NCI-H146 treated with DMSO at 0.1 percent for 48 hours (cell line): Measurements from ENCODE around the gene CFAP221.

ENCODE experiments used
- DNase-seq: peaks from one replicate; lab custom pipeline; 2025; ENCODE audit not compliant: unreplicated experiment; lab: John Stamatoyannopoulos, UW

Gene CFAP221

DNA sequence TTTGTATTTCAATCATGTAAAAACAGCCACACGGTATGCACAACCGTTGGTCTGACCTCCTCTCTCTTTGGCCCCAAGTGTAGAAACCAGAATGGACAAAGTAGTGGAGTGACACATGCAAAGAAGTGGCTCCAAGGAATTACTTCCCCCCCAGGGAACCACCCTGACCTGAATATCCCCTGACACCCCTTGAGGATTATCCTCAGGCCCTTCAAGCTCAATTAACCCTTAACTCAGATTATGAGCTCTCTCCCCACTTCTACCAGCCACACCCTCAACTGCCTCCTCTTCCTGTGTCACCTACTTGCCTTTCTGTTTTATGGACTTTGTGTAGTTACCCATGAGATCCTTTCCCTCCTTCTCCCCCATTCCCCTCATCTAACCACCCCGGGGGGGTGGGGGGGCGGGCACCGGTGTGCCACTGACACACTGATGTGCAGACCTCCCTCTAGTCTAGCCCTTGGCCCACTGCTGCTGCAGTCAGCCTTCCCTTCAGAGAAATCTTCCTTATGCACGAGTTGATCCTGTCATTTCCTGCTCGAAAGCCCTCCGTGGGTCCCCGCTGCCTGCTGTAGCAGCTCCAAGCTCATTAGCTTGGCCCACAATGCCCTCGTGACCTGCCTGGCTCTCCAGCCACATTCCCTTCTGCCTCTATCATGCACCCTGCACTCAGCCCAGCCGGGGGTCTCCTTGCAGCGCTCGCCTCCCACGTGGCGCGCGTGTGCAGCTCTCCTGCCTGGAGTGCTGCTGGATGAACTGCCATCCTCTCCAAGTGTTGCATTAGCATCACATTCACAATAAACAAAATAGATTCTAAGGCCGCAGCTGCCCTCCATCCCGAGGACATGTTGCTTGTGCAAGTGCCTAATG lies 94.7 kb downstream of the CFAP221 start:
- no peak for DNase-seq

DNA sequence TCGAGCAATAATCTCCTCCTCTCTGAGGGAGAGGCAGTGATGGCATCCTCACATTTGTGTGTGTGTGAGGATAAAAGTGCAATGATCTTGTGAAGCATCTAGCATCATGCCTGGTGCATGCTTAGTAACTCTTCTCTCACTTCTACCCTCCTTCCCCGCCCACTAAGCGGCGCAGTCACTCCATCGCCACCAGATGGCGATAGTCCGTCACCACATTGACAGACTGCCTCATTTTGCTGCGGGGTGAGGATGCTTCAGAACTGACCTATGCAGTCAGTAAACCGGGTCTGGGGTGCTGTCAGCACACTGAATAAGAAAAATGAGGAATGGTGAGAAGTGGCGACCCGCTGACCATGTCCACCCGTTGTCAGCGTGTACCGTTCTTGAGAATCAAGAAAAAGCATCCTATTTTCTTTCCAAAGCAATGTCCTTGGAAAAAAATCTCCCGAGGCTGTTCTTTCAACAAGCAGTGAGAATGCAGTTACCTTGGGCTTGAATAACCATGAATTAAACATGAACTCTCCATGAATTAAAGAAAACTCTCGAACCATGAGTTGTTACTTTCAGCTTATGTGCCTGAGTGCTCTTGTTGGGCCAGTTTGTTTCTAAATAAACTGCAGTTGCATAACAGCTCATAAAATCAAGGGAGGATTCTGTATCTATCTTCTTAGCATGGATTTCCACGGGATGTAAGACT lies 97.5 kb downstream of the CFAP221 start:
- DNase-seq, result peak; percentile 52

DNA sequence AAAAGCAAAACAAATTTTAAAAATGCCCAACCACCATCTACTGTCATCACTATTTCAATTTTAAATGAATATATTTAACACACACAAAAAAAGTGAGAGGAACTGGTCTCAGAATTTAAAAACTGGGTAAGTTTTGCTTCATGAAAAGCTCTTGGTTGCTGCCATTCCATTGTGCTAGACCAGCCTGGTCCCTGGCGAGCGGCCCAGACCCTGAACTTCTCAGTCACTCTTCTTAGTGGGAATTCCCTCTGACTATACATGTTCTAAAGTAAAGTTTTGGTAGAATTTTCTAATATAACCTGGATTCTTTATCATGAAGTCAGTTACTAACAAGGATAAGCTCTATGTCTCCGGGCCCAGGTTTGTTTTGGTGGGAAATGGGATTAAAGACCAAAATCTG lies 99.9 kb downstream of the CFAP221 start:
- DNase-seq, result no peak

DNA sequence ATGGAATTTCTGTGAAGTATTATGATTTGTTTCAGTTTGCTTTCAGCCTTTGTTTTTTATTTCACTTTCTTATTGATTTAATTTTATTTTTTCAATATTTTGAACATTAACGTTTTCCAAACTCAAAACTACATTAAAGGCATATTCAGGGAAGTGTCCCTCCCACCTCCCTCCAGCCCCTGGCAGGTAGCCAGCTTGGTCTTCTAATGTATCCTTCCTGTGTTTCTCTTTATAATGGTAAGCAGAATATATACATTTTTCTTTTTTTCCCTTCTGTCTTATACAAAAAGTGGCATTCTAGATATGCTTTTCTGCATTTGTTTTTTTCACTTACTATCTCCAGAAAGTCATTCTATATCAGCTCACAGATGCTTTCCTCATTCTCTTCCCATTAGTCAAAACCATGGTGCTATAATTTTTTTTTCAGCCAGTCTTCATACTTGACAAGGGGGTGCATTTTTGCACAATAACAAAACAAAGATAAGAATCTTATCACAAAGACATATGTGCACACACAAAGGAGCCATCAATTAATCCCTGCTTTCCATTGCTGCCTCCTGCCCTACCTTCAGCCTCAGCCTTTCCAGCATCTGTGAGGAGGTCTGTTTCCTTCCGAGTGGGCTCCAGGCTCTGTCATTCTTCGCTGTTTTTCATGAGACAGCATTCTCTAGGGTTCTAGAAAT lies 101.1 kb downstream of the CFAP221 start:
- no peak for DNase-seq

DNA sequence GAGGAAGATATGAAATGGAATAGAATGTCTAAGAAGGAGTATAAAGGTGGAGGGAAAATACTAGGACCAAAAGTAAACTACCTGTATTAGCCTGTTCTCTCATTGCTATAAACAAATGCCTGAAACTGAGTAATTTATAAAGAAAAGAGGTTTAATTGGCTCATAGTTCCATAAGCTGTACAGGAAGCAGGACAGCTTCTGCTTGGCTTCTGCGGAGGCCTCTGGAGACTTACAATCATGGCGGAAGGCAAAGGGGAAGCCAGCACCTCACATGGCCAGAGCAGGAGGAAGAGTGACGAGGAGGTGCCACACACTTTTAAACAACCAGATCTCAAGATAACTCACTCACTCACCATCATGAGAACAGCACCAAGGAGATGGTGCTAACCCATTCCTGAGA lies 101.9 kb downstream of the CFAP221 start:
- DNase-seq, result no peak

DNA sequence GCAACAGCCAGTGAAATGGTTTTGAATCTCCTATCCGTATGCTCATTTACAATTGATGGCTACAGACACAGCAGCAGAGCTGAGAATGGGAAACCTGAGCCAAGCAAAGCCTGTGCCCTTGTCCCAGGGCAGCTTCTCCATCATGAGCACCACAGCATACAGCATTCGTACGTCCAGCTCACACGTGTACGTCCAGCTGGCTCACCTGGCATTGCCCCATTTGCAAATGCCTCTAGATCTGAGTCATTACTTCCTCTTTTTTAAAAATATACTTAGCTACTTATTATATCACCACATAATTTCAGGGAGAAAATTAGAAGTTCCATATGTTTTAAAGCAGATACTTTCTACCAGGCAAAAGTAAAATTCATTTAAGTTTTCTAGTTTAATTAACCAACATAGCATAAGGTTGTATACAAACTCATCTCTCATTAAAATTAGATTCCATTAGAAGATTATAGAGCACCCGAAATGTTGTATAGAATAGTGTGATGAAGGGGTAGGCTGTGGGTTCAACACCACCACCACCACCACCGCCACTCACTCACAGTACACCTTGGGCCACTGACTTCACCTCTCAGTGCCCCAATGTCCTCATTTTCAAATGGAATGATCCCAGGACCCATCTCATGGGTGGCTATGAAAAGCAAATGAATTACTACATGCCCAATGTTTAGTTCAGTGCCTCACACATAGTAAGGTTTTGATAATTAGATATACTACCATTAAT lies 103.4 kb downstream of the CFAP221 start:
- no peak for DNase-seq

DNA sequence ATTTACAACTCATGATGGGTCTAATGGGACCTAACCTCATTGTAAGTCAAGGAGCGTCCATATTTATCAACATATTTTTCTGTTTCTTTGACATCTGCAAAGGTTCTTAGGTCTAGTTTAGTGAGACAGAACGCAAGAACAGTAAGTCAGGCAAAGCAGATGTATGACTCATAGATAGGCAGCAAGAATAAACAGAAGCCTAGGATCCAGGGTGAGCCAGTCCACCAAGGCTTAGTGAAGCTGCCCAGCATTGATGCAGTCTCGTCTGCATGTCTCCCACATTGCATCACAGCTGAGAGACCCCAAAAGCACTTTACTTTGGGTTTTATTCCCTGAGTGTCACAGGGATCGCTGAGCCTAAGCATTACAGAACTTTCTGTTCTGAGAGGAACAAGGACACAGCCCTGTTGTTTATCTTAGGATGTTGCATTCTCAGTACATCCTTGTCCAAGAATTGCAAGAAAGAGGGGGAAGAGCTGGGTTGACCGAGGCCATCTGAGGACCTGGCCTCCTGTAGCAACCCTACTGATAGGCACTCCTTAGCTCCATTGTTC lies 105.2 kb downstream of the CFAP221 start:
- DNase-seq, result no peak

DNA sequence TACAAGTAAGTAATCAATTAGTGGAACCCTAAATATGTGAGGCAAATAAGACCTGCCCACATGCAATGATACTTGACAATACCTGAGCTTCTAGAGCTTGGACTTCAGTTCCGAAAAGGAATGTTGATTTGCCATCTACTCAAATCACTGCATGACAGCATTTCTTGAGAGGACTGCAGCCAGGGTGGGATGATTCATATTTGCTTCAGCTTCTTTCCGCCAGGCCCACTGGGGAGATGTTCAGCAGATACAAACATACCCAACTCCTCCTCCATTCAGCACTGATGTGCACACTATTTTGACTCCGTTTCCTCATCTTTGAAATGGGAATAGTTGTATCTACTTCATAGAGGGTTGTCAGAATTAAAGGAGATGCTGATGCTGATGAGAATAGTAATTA lies 106.0 kb downstream of the CFAP221 start:
- DNase-seq, result no peak

DNA sequence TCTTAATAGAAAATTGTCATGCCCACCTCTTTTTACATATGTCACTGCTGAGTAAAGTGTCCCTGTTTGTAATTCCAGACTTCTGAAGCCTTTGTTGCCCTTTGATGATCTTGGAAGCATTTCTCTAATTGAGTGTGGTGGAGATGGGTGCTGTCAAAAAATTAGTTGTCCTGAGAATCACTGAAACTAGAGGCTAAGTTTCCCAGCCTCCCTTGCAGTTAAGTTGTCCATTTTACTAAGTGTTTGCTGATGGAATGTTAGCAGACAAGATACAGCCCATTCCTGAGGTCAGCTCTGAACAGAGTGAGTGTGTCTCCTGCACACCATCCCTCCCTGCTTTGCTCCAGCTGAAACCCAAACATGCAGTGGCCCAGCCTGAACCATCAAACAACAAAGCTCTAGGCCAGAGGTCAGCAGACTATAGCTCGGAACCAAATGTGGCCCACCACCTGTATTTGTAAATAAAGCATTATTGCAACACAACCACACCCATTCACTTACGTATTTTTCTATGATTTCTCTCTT lies 106.7 kb downstream of the CFAP221 start:
- no peak for DNase-seq

DNA sequence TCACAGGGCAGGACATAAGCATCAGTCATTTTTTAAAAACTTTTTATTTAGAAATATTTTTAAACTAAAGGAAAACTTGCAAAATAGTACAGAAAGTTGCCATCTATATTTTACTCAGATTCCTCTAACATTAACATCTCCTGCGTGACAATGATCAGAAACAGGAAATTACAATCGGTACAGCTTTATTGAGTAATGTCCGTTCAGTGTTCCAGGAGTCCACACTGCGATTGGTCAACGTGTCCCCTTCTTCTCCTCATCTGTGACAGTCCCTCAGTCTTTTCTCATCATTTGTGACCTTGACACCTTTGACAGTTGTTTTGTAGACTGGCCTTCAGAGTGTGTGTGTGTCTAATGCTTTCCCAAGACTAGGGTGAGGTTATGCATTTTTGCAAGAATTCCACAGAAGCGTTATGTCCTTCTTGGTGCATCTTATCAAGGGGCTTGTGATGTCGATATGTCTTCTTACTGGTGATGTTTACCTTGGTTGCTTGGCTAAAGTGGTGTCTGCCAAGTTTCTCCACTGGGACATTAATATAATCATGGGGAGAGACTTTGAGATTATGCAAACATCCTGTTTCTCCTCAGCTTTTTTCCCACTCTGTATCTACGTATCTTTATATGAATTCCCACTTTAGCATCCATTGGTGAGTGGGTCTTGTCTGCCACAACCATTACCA lies 113.4 kb downstream of the CFAP221 start:
- no peak for DNase-seq

DNA sequence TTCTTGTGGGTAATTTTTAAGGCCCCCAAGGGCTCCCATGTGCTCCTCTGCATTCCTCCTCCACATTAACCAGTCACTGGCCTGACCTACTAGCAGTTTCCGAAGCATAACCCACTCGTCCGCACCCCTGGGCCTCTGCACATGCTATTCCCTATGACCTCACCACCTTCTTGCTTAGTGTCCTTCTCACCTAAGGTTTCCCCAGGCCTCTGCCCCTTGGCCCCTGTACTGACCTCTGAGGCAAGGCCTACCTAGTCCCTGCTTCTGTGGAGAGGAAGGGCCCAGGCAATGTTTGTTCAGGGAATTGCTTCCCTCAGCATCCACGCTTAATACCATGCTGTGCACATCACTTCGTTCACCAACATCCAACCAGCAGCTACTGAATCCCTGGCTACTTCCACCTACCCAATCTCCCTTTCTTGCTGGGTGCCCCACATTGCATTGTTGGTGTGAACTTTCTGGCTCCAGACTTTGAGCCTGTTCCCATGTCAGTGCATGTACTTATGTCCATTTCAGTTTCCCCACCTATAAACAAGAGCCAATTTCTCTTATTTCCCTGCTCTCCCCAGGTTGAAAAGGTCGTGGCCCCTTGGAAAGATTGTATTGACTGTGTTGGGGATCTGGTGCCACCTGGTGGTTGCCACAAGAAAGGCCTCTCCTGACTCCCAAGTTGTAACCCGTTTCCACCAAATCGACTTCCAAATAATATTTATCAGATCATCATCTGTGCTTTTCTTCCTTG lies 115.5 kb downstream of the CFAP221 start:
- peak; percentile 5 for DNase-seq

DNA sequence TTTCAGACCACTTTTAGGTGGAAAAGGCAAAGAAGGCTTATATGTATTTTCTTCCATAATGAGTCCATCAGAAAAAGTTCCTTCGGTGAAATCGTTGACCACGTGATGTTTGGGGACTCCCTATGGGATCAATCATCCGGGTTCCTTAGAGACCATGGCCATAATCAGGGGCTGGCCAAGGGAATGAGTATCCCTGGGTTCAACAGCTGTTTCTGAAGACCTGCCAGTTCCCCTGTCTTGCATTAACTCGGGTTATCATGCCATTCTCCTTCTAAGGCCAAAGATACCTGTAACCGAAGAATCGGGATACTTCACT lies 116.1 kb downstream of the CFAP221 start:
- no peak for DNase-seq

DNA sequence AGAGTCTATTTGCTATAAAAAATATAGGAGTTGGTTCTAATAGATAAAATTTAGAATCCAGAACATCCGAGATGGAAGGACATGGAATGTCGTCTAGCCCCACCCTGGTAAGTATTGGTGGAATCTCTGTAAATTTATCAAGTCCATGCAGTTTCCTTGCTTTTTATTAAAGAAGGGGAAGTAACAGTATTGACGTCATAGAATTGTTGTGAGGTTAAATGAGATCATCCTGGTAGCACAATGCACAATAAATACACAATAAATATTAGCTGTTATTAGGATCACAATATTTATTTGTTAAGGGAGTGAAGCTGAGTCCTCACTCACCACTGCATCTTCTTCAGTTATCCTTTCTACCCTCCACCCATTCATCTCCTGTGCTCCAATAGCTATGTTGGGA lies 118.0 kb downstream of the CFAP221 start:
- no peak for DNase-seq

DNA sequence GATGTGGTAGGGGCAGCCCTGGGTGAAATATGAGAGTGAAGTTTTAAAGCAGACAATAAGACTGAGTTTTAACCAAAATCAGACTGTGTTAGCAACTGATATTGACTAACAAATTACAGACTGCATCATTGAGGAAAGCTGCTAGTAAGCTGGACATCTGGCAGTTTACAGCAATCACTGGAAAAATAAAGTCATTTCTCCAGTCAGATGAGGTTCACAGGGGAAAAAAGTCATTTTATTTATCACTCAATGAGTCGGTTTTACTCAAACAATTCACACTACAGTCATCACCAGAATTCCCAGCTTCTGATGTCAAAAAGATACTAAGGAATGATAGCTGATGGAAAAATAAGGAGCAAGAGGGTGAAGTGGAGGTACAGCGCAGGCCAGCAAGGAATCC lies 124.3 kb downstream of the CFAP221 start:
- DNase-seq, result no peak

DNA sequence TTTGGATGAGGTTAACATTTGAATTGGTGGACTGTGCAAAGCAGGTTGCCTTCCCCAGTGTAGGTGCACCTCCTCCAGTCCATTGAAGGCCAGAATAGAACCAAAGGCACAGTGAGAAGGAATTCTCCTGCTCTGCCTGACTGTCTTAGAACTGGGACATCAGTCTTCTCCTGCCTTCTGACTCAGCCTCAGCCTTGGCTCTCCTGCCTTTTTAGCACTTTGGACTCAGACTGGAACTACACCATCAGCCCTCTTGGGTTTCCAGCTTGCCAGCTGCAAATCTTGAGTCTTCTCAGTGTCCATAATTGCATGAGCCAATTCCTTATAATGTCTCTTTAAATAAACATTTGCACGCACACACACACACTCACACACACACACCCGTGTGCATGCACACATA lies 126.8 kb downstream of the CFAP221 start:
- DNase-seq, result no peak

DNA sequence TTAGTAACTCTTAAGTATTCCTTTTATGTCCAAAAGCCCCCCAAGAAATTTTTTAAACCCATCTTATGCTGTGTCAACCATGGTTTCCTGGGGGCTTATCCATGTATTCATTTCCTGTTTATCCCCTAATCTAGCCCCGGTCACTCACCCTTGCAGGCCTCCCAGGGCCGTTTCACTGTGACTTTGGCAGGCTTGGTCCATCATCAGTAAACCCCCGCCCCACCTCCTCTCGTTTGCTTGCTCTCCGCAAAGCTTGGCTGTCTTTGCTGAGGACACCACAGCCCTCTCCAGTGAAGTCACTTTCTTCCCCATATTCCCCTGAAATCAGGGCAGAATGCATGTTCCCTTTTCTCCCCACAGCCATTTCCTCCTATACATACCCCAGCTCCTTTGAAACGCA lies 127.5 kb downstream of the CFAP221 start:
- no peak for DNase-seq

DNA sequence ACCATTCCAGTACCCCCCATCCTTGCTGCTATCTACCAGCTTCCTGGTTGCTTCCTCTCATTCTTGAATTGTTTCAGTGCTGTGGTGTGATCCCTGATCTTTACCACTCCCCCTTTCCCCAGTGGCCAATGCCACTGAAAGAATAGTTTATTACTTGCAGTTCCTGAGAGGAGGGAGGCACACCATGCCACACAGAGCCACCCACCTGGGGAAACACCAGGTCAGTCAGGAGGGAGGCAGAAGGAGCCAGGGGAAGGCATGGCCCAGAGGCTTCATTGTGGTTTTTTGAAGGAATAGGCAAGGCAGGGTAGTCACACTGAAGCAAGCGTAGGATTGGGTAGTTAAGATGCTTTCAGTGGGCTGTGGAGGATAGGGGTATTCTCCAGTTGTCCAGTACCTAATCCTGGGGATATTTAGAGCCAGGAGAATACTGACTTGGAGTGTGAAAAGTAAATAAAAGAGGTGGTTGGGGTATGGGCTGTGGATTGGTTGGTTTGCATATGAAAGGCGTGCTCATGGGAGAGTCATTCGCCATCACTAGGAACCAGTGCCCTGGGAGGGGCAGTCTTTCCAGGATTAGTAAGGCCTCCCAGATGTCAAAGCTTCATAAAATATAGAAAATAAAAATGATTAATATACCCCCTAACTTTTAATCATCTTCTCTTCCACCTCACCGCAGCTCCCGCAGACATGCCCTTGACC lies 128.1 kb downstream of the CFAP221 start:
- DNase-seq, result no peak

DNA sequence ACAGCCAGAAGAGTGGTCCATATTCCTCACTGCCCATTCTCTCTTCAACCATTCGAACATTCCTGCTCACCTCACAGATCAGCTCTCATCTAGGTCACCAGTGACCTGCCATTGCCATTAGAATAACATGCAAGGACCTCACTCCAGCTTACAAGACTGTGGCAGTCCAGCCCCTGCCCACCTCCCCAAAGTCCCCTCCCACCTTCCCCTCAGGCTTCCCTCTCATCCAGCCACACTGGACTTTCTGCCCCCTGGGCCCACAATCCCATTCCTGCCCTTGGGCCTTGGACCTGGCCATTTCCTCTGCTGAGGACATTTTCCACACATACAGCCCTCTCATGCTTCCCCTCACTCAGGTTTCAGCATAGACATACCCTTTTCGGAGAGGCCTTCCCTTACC lies 129.5 kb downstream of the CFAP221 start:
- DNase-seq, result no peak
